Keratinocyte (primary cell): Measurements from ENCODE around the gene SRGAP3. TPM values are rescaled to one million over a fixed set of nuclear protein-coding genes. Genes with fewer than 3 reads are reported as not detected.
"Not testable (repeated sequence)": the region's sequence is repeated elsewhere in the genome, so short reads cannot be mapped to it uniquely, and the experiment has no call there.

ENCODE experiments used
- DNase-seq: peaks from one replicate; pipeline ENCODE4 v3.0.0-alpha.2; 2011; ENCODE audit warnings: low read depth, missing footprints, low spot score
- FAIRE-seq: peaks from 2 replicates; lab custom pipeline; 2011; peaks lifted over from hg19 to GRCh38; lab: Jason Lieb, UNC
- H2AFZ ChIP-seq: 2 replicates; pipeline ENCODE4 v1.6.0; 2012; ENCODE audit warnings: low read length, control low read depth, inconsistent platforms; ENCODE audit not compliant: control insufficient read depth
- H3K27ac ChIP-seq: 2 replicates; pipeline ENCODE4 v1.5.1; 2011; ENCODE audit warnings: low read length; ENCODE audit not compliant: control insufficient read depth, insufficient read depth
- H3K27me3 ChIP-seq: 3 replicates; pipeline ENCODE4 v1.6.0; 2011; ENCODE audit warnings: low read length; ENCODE audit not compliant: control insufficient read depth, insufficient read depth; ENCODE audit errors: extremely low read depth
- H3K36me3 ChIP-seq, 2 experiments: 2 replicates in 1 of 2; 3 replicates in 1 of 2; pipeline ENCODE4 v1.5.1; 2011; ENCODE audit warnings: low read length in 2 of 2, mild to moderate bottlenecking in 1 of 2; ENCODE audit not compliant: control insufficient read depth in 2 of 2, insufficient read depth in 2 of 2; ENCODE audit errors: extremely low read depth in 1 of 2
- H3K4me1 ChIP-seq: 3 replicates; pipeline ENCODE4 v1.5.1; 2011; ENCODE audit warnings: low read length; ENCODE audit not compliant: control insufficient read depth, insufficient read depth; ENCODE audit errors: extremely low read depth
- H3K4me2 ChIP-seq: 3 replicates; pipeline ENCODE4 v1.6.0; 2011; ENCODE audit warnings: low read depth, low read length; ENCODE audit not compliant: control insufficient read depth, insufficient read depth; ENCODE audit errors: extremely low read depth
- H3K4me3 ChIP-seq, 3 experiments: fragments of 200-600 bp in 1 of 3; sonication (generic) in 1 of 3; 2 replicates in 2 of 3; 3 replicates in 1 of 3; pipeline ENCODE4 v1.5.1; 2011 to 2016; ENCODE audit warnings: low read length in 3 of 3, mild to moderate bottlenecking in 3 of 3, control low read depth in 2 of 3, inconsistent platforms in 1 of 3, low read depth in 1 of 3, mixed read lengths in 1 of 3, mixed run types in 1 of 3, moderate library complexity in 1 of 3; ENCODE audit not compliant: control insufficient read depth in 2 of 3, insufficient read depth in 2 of 3; ENCODE audit errors: extremely low read depth in 1 of 3
- H3K79me2 ChIP-seq: 2 replicates; pipeline ENCODE4 v1.6.0; 2012; ENCODE audit warnings: low read length; ENCODE audit not compliant: control insufficient read depth, insufficient read depth
- H3K9ac ChIP-seq: 3 replicates; pipeline ENCODE4 v1.6.0; 2011; ENCODE audit warnings: low read length; ENCODE audit not compliant: control insufficient read depth, insufficient read depth; ENCODE audit errors: extremely low read depth
- H3K9me1 ChIP-seq: 3 replicates; pipeline ENCODE4 v1.6.0; 2011; ENCODE audit warnings: low read length; ENCODE audit not compliant: control insufficient read depth, insufficient read depth; ENCODE audit errors: extremely low read depth
- H3K9me3 ChIP-seq: 2 replicates; pipeline ENCODE4 v1.5.1; 2012; ENCODE audit warnings: low read depth, low read length; ENCODE audit not compliant: control insufficient read depth
- H4K20me1 ChIP-seq: 3 replicates; pipeline ENCODE4 v1.6.0; 2011; ENCODE audit warnings: low read length; ENCODE audit not compliant: control insufficient read depth, insufficient read depth; ENCODE audit errors: extremely low read depth
- EZH2 ChIP-seq: IDR thresholded peaks from one replicate; pipeline ENCODE4 v1.6.1; 2012; ENCODE audit warnings: inconsistent platforms, mild to moderate bottlenecking, low read length, moderate library complexity
- dilution Hi-C: fragments of 300-500 bp; cut with MboI; formaldehyde crosslinking; loops from one replicate; pipeline ENCODE4 v1.7.0; 2020; ENCODE audit warnings: low sequenced_read_pairs; ENCODE audit not compliant: extremely low pct_ligation_motif_present
- polyA plus RNA-seq, 5 experiments: library from polyadenylated mRNA; depleted of rRNA in 3 of 5; stranded (reverse) in 3 of 5; stranded (forward) in 1 of 5; unstranded in 1 of 5; fragments of >200 nt; gene quantifications; 1 replicate in 1 of 5; 2 replicates in 3 of 5; 3 replicates in 1 of 5; pipeline versions ENCODE4 v1.2.1 to v1.2.3, GENCODE V29; 2011 to 2012; ENCODE audit warnings: missing spikeins in 2 of 5, low read depth in 1 of 5, low replicate concordance in 1 of 5
- TF ChIP-seq, protein P1 (sequence below), 3 experiments: IDR thresholded peaks in 1 of 3; conservative IDR thresholded peaks in 1 of 3; optimal IDR thresholded peaks in 1 of 3; 2 replicates in 2 of 3; 3 replicates in 1 of 3; pipeline versions ENCODE3 to v1.5.1; 2011; ENCODE audit warnings: low read length in 3 of 3, mild to moderate bottlenecking in 3 of 3, moderate library complexity in 2 of 3, control low read depth in 1 of 3, inconsistent platforms in 1 of 3; ENCODE audit not compliant: insufficient read depth in 2 of 3; ENCODE audit errors: extremely low read depth in 1 of 3

SRGAP3 gene
- polyA plus RNA-seq, 1 donor (not counting 4 experiments of a cell fraction or from before 2014, with no cell fraction given) = 7.2 TPM

DNA sequence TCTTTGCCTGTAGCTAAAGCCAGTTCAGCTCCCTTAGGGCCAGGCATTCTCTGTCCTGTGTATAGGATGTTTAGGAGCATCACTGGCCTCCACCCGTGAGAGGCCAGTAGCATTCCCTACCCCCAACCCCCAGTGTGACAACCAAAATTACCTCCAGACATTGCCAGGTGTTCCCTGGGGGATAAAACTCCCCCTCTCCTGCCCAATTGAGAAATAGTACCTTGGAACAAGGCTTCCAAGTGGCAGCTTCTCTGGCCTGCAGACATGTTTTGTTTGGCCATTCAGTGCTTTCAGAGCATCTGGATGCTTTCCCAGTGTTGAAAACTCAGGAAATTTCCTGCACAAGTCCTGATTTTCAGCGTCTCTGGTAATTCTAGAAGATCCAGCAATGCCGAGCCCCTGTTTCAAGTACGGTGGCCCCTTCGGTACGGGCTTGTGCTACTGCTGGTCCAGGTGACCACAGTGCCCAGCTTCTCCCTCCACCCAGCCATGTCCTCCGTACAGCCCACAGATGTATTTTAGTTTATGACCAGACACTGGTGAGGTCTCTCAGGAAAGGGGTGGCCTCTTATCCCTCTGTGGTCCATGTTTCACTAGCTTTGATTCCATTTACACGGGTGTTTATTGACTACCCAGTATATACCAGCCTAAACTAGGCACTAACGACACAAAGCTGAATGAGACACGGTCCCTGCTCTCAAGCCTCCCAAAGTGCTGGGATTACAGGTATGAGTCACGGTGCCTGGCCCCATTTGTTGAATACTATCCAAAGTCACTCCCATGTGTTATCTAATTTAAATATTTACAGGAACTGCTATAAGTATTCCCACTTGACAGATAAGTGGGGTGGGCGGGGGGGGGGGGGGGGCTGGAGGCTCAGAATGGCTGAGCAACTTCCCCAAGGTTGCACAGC, 160.7 kb downstream of the SRGAP3 start:
- Histone ChIP-seq H3K27ac (no peak overlapping the region), H3K9me3 (no peaks in the 10 kb centered on the region), H3K27me3 (no peaks in the 10 kb centered on the region), H3K9ac (no peak overlapping the region), H3K9me1 (peaks cover 3% of the 10 kb centered on the region), H4K20me1 (peaks cover 2% of the 10 kb centered on the region), H2AFZ (peak overlapping the region; percentile 24), H3K4me2 (peak overlapping the region; percentile 52), H3K4me1 (peaks cover 16% of the 10 kb centered on the region), H3K4me3 (no peak overlapping the region), H3K36me3 (no peaks in the 10 kb centered on the region), H3K79me2 (no peaks in the 10 kb centered on the region)
- no peak for TF ChIP-seq EZH2
- TF ChIP-seq, protein P1, sequence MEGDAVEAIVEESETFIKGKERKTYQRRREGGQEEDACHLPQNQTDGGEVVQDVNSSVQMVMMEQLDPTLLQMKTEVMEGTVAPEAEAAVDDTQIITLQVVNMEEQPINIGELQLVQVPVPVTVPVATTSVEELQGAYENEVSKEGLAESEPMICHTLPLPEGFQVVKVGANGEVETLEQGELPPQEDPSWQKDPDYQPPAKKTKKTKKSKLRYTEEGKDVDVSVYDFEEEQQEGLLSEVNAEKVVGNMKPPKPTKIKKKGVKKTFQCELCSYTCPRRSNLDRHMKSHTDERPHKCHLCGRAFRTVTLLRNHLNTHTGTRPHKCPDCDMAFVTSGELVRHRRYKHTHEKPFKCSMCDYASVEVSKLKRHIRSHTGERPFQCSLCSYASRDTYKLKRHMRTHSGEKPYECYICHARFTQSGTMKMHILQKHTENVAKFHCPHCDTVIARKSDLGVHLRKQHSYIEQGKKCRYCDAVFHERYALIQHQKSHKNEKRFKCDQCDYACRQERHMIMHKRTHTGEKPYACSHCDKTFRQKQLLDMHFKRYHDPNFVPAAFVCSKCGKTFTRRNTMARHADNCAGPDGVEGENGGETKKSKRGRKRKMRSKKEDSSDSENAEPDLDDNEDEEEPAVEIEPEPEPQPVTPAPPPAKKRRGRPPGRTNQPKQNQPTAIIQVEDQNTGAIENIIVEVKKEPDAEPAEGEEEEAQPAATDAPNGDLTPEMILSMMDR (optimal IDR thresholded peaks at IDR 0.05 in 1 of 3, IDR thresholded peaks at IDR 0.05 in 1 of 3, conservative IDR thresholded peaks at IDR 0.05 in 1 of 3; ENCODE audit: extremely low read depth in 1 of 3, insufficient read depth in 2 of 3, low read length in 3 of 3) = no peak
- FAIRE-seq (peak; percentile 67), DNase-seq (no peak)
- dilution Hi-C loops = no loop called here

DNA sequence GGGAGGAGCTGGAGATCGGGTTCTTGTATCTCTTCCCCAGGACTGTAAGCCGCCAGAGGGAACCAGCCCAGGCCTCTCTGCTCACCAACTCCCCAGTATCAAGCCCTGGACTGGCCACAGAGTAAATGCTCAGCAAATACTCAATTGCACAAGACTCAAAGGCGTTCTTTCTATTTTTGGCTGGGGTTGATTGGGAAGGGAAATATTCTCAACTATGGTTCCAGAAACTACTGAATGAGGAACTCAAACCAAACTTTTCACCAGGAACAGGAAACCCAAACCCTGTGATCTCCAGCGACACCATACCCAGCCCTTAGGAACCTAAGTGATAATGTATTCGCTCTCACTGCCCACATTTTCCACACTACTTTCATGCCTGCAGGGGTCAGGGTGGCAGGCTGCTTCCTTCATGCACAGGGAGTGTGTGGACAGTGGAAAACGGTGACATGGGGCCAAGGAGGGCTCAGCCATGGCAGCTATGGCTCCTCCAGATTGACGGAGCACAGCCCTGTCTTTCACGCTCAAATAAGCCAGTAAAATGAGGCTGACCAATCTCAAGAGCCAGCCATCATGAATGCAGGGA, 161.5 kb downstream of the SRGAP3 start:
- dilution Hi-C loops = no loop called here
- no peak overlapping the region for H3K27ac ChIP-seq

DNA sequence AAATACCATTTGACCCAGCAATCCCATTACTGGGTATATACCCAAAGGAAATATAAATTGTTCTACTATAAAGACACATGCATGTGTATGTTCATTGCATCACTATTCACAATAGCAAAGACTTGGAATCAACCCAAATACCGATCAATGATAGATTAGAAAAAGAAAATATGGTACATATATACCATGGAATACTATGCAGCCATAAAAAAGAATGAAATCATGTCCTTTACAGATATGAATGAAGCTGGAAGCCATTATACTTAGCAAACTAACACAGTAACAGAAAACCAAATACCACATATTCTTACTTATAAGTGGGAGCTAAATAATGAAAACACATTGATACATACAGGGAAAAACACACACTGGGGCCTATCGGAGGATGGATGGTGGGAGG, 164.0 kb downstream of the SRGAP3 start:
- H2AFZ ChIP-seq, H3K79me2 ChIP-seq, H3K9ac ChIP-seq, dilution Hi-C loops, H3K9me1 ChIP-seq, FAIRE-seq, H3K4me1 ChIP-seq, H3K4me2 ChIP-seq, H3K27ac ChIP-seq, DNase-seq, H3K36me3 ChIP-seq, H4K20me1 ChIP-seq, H3K4me3 ChIP-seq, H3K9me3 ChIP-seq, H3K27me3 ChIP-seq: not testable (repeated sequence)

More for the DNA sequence above, 161.5 kb downstream of the SRGAP3 start:
- Histone ChIP-seq H4K20me1 (peaks cover 2% of the 10 kb centered on the region), H3K4me3 (no peak overlapping the region), H3K27me3 (no peaks in the 10 kb centered on the region), H3K9me3 (no peaks in the 10 kb centered on the region), H3K4me1 (peaks cover 16% of the 10 kb centered on the region), H3K36me3 (no peaks in the 10 kb centered on the region), H3K4me2 (no peak overlapping the region), H3K9ac (no peak overlapping the region), H2AFZ (no peak overlapping the region), H3K79me2 (no peaks in the 10 kb centered on the region), H3K9me1 (peaks cover 3% of the 10 kb centered on the region)
- FAIRE-seq = no peak
- no peak for TF ChIP-seq EZH2
- TF ChIP-seq, protein P1 (optimal IDR thresholded peaks at IDR 0.05 in 1 of 3, IDR thresholded peaks at IDR 0.05 in 1 of 3, conservative IDR thresholded peaks at IDR 0.05 in 1 of 3; ENCODE audit: extremely low read depth in 1 of 3, insufficient read depth in 2 of 3, low read length in 3 of 3) = no peak
- DNase-seq = no peak
